ENCODE data around the gene LCE2B. TPM values are rescaled to one million over a fixed set of nuclear protein-coding genes. Genes with fewer than 3 reads are reported as not detected.

The LCE2B gene
- total RNA-seq, 6 experiments from 2014 or later = not detected

DNA sequence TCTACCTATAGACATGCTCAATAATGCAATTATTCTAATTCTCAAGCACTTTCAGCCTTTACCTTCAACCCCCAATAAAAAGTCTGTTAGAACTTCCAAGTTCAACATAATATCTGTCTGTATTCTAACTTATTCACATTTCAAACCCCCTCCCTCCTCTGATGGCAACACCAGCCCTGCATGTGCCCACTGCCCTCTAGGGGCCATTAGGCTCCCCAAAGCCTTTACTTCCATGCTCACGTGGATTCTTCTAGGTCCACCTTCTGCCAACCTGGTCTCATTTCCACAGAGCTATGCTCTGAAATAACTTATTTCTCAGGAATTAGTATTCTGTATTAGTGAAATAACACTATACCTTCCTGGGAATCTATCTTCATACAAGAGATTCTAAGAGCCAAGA is 49.7 kb downstream of the LCE2B start:
- Mint-ChIP-seq H3K27ac (no peak overlapping the region), H3K4me1 (ENCODE audit: low read depth) (peaks cover 6% of the 10 kb centered on the region; the same call in 1 of the 2 replicates), H3K27me3 (ENCODE audit: insufficient read depth) (peaks cover 4% of the 10 kb centered on the region; the same call in 1 of the 2 replicates), H3K4me3 (no peak overlapping the region), H3K9me3 (peaks cover 9% of the 10 kb centered on the region; the same call in 1 of the 2 replicates), H3K36me3 (ENCODE audit: low read depth) (no peaks in the 10 kb centered on the region)
- DNase-seq = no peak
- TF ChIP-seq, protein P1, sequence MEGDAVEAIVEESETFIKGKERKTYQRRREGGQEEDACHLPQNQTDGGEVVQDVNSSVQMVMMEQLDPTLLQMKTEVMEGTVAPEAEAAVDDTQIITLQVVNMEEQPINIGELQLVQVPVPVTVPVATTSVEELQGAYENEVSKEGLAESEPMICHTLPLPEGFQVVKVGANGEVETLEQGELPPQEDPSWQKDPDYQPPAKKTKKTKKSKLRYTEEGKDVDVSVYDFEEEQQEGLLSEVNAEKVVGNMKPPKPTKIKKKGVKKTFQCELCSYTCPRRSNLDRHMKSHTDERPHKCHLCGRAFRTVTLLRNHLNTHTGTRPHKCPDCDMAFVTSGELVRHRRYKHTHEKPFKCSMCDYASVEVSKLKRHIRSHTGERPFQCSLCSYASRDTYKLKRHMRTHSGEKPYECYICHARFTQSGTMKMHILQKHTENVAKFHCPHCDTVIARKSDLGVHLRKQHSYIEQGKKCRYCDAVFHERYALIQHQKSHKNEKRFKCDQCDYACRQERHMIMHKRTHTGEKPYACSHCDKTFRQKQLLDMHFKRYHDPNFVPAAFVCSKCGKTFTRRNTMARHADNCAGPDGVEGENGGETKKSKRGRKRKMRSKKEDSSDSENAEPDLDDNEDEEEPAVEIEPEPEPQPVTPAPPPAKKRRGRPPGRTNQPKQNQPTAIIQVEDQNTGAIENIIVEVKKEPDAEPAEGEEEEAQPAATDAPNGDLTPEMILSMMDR (IDR thresholded peaks at IDR 0.05) = peak; percentile 46; the same call in 1 of the 2 replicates

Other genes starting within 250 kb of the LCE2B start
- not detected for gene LCE5A, start 175.3 kb upstream of the LCE2B start, total RNA-seq (2021; fragmentation: NEBNext Ultra II Directional; extraction: Animal tissue kit (Norgen Biotek cat#: 25700))
- not detected for gene CRCT1, start 171.6 kb upstream of the LCE2B start, total RNA-seq (2021; fragmentation: NEBNext Ultra II Directional; extraction: Animal tissue kit (Norgen Biotek cat#: 25700))
- gene LCE3E, start 119.3 kb upstream of the LCE2B start, total RNA-seq (2021; fragmentation: NEBNext Ultra II Directional; extraction: Animal tissue kit (Norgen Biotek cat#: 25700)) = not detected
- gene LCE3D, start 105.6 kb upstream of the LCE2B start, total RNA-seq (2021; fragmentation: NEBNext Ultra II Directional; extraction: Animal tissue kit (Norgen Biotek cat#: 25700)) = not detected
- gene LCE3C, start 85.9 kb upstream of the LCE2B start, total RNA-seq (2021; fragmentation: NEBNext Ultra II Directional; extraction: Animal tissue kit (Norgen Biotek cat#: 25700)) = not detected
- gene LCE3B, start 72.3 kb upstream of the LCE2B start, total RNA-seq (2021; fragmentation: NEBNext Ultra II Directional; extraction: Animal tissue kit (Norgen Biotek cat#: 25700)) = not detected
- not detected for gene LCE3A, start 63.0 kb upstream of the LCE2B start, total RNA-seq (2021; fragmentation: NEBNext Ultra II Directional; extraction: Animal tissue kit (Norgen Biotek cat#: 25700))
- not detected for gene LCE2D, start 22.7 kb upstream of the LCE2B start, total RNA-seq (2021; fragmentation: NEBNext Ultra II Directional; extraction: Animal tissue kit (Norgen Biotek cat#: 25700))
- gene LCE2C, start 10.8 kb upstream of the LCE2B start, total RNA-seq (2021; fragmentation: NEBNext Ultra II Directional; extraction: Animal tissue kit (Norgen Biotek cat#: 25700)) = not detected
- gene LCE2A, start 12.2 kb downstream of the LCE2B start, total RNA-seq (2021; fragmentation: NEBNext Ultra II Directional; extraction: Animal tissue kit (Norgen Biotek cat#: 25700)) = 10 to 100 TPM in 2 of 6 experiments, 1 to 10 TPM in 4; 2.1 to 21.0 (median 3.2) TPM
- gene LCE4A, start 22.0 kb downstream of the LCE2B start, total RNA-seq (2021; fragmentation: NEBNext Ultra II Directional; extraction: Animal tissue kit (Norgen Biotek cat#: 25700)) = under 1 TPM in 1 of 6 experiments, not detected in 5; 0.31 TPM
- gene KPRP, start 71.9 kb downstream of the LCE2B start, total RNA-seq (2021; fragmentation: NEBNext Ultra II Directional; extraction: Animal tissue kit (Norgen Biotek cat#: 25700)) = not detected
- gene LCE1F, start 89.0 kb downstream of the LCE2B start, total RNA-seq (2021; fragmentation: NEBNext Ultra II Directional; extraction: Animal tissue kit (Norgen Biotek cat#: 25700)) = not detected
- not detected for gene LCE1E, start 100.1 kb downstream of the LCE2B start, total RNA-seq (2021; fragmentation: NEBNext Ultra II Directional; extraction: Animal tissue kit (Norgen Biotek cat#: 25700))
- not detected for gene LCE1D, start 110.6 kb downstream of the LCE2B start, total RNA-seq (2021; fragmentation: NEBNext Ultra II Directional; extraction: Animal tissue kit (Norgen Biotek cat#: 25700))
- gene LCE1C, start 120.5 kb downstream of the LCE2B start, total RNA-seq (2021; fragmentation: NEBNext Ultra II Directional; extraction: Animal tissue kit (Norgen Biotek cat#: 25700)) = not detected
- gene LCE1B, start 125.8 kb downstream of the LCE2B start, total RNA-seq (2021; fragmentation: NEBNext Ultra II Directional; extraction: Animal tissue kit (Norgen Biotek cat#: 25700)) = not detected
- gene LCE1A, start 141.3 kb downstream of the LCE2B start, total RNA-seq (2021; fragmentation: NEBNext Ultra II Directional; extraction: Animal tissue kit (Norgen Biotek cat#: 25700)) = not detected
- gene LCE6A, start 156.7 kb downstream of the LCE2B start, total RNA-seq (2021; fragmentation: NEBNext Ultra II Directional; extraction: Animal tissue kit (Norgen Biotek cat#: 25700)) = not detected
- not detected for gene LCE7A, start 173.9 kb downstream of the LCE2B start, total RNA-seq (2021; fragmentation: NEBNext Ultra II Directional; extraction: Animal tissue kit (Norgen Biotek cat#: 25700))
- not detected for gene SMCP, start 192.2 kb downstream of the LCE2B start, total RNA-seq (2021; fragmentation: NEBNext Ultra II Directional; extraction: Animal tissue kit (Norgen Biotek cat#: 25700))
- not detected for gene IVL, start 222.4 kb downstream of the LCE2B start, total RNA-seq (2021; fragmentation: NEBNext Ultra II Directional; extraction: Animal tissue kit (Norgen Biotek cat#: 25700))

Measured in HFFc6 (cell line).